Hepatocyte (in vitro differentiated cells): Measurements from ENCODE around the gene RCC2.

Experiments
- EZH2 ChIP-seq: fragments of 200-600 bp; sonication (generic); IDR thresholded peaks from 2 replicates; pipeline ENCODE4 v1.6.1; 2016; ENCODE audit warnings: antibody characterized with exemption, mild to moderate bottlenecking, borderline replicate concordance
- EZH2phosphoT487 ChIP-seq: fragments of 200-600 bp; sonication (generic); IDR thresholded peaks from one replicate; pipeline ENCODE4 v1.6.1; 2018; ENCODE audit warnings: antibody characterized with exemption, mild to moderate bottlenecking, low read depth, moderate library complexity; ENCODE audit not compliant: unreplicated experiment, severe bottlenecking
- TF ChIP-seq, protein P1 (sequence below): fragments of 200-600 bp; sonication (generic); IDR thresholded peaks from 2 replicates; pipeline ENCODE4 v1.5.1; 2016; ENCODE audit warnings: antibody characterized with exemption, mild to moderate bottlenecking; ENCODE audit not compliant: poor library complexity

DNA sequence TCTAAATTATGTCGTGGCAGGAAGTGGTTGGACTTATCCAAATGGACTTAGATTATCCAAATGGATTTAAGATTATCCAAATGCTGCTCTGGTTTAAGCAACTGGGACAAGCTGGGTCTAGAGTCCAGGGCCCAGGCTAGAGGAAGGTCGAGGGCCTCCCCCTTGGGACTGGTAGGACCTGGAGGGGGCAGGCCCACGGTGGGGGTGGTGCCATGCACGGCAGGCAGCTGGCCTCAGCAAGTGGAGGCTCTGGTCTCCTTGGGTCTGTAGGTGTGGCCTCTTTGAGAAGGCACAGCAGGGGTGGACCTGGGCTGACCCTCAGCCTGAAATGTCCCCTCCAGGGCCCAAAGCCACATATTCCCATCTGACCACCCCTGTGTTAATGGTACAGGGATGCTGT lies 37.6 kb downstream of the RCC2 start:
- TF ChIP-seq, protein P1, sequence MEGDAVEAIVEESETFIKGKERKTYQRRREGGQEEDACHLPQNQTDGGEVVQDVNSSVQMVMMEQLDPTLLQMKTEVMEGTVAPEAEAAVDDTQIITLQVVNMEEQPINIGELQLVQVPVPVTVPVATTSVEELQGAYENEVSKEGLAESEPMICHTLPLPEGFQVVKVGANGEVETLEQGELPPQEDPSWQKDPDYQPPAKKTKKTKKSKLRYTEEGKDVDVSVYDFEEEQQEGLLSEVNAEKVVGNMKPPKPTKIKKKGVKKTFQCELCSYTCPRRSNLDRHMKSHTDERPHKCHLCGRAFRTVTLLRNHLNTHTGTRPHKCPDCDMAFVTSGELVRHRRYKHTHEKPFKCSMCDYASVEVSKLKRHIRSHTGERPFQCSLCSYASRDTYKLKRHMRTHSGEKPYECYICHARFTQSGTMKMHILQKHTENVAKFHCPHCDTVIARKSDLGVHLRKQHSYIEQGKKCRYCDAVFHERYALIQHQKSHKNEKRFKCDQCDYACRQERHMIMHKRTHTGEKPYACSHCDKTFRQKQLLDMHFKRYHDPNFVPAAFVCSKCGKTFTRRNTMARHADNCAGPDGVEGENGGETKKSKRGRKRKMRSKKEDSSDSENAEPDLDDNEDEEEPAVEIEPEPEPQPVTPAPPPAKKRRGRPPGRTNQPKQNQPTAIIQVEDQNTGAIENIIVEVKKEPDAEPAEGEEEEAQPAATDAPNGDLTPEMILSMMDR: no peak
- TF ChIP-seq EZH2phosphoT487 (no peak), EZH2 (no peak)
